ENCODE results near the gene PCSK6.

Gene PCSK6

DNA sequence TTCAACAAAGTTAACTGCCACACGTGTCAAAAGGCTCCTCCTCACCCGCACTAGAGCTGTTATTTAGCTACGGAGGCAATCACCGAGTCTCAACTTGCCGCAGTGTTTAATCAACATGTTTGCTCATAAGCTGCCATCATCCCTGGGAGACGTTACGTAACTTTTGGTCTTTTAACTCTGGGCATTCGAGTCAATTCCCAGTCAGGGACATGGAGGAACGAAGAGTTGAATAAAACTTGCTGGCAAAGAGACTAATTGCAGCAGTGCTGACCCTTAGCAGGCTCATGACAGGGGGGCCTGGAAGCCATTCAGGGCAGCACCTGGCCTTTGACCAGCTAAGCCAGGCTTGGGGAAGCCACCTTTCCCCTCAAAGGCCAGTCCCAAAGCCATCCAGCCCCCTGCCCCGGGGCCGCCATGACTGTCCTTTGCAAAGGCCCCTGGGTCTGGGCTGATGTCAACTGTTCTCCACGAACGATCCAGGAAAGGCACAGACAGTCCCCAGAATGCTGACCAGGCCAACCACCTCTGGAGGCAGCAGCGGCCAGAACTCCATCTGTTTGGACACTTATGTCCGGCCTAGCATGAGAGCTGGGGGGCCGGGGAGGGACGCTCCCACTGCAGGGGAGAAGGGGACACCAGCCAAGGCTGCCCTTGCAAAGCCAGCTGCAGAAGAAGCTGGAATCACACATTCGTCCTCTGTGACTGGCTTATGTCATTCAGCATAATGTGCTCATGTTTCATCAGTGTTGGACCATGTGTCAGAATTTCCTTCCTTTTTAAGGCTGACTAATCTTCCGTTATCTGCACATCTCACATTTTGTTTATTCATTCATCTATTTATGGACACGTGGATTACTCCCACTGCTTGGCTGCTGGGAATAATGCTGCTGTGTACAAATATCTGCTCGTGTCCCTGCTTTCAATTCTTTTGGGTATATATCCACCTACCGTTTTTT is 43.7 kb downstream of the PCSK6 start:
- no peak for DNase-seq (ENCODE audit: low read depth)

DNA sequence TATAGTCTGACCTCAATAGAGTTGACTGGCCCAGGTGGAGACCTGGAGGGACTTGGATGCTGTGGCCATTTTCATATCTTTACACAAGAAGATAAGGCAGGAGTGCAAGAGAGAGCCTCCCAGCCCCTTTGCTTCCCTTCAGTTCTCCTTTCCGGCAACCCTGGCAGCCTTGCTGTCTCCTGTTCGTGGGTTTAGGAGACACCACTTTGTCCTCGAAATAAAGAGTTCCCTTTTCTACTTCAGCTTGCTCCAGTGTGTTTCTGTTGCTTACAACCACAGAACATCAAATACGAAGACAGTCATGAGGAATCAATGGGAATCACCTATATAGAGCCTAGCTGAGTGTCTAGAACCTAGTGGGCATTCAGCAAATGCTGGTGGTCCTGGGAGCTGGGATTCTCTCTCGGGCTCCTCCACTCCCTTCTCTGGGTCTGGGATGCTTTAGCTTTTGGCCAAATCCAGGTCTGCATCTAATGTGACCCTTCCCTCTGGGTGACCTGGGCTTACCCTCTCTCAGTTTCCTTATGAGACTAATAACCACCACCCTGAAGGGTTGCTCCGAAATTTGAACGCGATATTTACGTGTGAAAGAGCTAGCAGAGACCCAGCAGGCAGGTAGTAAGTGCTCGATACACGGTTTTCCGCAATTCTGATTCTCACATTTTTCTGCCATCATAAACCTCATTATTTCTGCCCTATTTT is 44.5 kb downstream of the PCSK6 start:
- DNase-seq (ENCODE audit: low read depth), result no peak

- DNase-seq (ENCODE audit: low read depth), result no peak
These were observed 45.5 kb downstream of the PCSK6 start for GRCh38 chr15:101444015-101444414.

- DNase-seq (ENCODE audit: low read depth), result no peak
These were observed 47.2 kb downstream of the PCSK6 start for GRCh38 chr15:101442272-101442671.

GRCh38 chr15:101441696-101442095 is 47.8 kb downstream of the PCSK6 start:
- no peak for DNase-seq (ENCODE audit: low read depth)

DNA sequence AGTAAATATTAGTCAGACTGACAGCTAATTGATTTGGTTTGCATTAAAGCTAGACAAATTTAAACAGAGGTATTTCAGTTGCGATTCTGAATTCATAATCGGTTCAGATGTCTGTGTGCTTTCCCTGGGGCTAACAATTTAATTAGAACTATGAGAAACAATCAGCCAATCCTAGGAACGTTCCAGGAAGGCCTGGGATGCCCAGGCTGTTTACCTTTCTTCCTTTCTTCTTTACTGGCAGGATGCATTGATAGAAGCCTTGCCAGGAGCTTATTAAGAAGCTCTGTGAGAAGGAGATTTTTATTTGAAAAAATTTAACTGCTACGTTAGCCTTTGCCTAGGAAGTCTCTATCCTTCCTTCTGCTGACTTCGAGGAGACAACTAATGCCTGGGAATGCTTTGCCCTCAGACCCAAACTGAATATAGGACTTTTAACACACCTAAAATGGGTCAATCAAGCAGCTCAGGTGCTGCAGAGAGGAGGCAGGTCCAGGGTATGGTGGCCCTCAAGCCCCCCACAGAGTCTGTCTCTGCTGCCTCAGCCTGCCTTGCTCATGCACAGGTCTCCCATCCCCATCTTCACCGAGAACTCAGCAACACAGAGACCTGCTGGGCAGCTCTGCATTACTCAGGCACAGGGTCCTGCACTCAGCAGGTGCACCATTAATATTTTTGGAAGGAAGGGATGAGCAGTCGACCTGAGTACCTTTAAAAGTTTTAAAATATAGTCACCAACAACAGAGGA is 48.5 kb downstream of the PCSK6 start:
- no peak for DNase-seq (ENCODE audit: low read depth)

- no peak for DNase-seq (ENCODE audit: low read depth)
These were observed 49.6 kb downstream of the PCSK6 start for GRCh38 chr15:101439920-101440319.

DNA sequence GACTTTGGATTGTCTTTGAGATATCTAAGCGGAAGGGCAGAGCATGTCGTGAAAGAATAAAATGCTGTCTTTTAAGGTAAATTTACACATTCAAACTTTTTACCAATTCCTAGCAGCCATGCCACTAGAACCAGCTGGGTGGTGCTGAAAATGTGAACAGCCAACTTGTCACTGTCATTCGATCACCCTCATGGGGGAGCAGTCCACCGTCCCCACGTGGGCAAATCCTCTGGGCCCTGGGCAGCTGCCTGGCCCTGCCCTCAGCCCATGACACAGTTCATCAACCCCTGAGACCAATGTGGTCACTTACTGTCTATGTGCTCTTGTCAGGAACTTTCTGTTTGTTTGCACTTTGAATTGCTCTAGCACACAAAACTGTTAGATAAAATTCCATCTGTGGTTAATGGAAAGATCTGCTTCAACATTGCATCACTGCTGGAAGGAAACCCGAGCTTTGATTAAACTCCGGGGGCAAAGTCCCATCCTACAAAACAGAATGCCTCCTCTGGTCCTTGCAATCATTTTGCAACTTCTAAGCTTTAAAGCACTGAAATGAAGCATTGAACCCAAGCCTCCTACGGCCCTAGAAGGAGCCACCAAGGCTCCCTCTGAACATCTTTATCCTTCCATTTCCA is 50.1 kb downstream of the PCSK6 start:
- DNase-seq (ENCODE audit: low read depth), result no peak

DNA sequence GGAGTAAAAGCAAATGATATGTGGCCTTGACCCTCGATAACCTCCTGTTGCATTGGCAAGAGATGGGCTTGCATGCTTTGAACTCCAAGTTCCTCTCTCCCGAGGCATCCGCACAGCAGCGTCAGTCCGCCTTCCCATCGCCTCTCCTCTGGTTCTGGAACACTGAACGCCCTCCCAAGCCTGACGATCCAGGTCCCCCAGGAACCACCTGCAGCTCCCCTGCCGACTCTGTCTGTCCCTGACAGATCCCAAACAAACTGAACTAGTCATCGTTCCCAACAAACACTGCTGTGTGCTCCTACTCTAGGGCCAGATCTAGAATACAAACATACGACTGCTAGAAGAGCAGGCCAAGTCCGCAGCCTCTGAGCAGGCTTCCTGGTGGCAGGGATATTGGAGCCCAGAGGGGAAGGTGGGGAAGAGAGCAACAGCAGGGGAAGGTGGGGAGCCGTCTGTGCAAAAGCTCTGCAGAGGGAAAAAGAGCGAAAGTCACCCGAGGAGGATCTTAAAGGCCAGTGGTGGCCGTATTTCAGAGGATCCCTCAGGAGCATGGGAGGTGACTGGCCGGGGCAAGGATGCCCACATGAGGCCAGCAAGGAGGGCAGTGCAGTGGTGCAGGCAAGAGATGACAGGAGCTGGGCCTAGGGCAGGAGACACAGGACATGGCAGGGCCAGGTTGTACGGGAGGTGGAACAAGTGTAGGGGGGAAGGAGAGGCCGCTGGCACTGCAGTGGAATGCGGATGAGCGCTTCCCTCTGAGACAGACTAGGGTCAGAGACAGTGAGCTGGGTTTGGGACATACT is 50.8 kb downstream of the PCSK6 start:
- DNase-seq (ENCODE audit: low read depth), result no peak

- no peak for DNase-seq (ENCODE audit: low read depth)
These were observed 51.7 kb downstream of the PCSK6 start for GRCh38 chr15:101437618-101438481.

- no peak for DNase-seq (ENCODE audit: low read depth)
These were observed 52.3 kb downstream of the PCSK6 start for GRCh38 chr15:101437209-101437608.

DNA sequence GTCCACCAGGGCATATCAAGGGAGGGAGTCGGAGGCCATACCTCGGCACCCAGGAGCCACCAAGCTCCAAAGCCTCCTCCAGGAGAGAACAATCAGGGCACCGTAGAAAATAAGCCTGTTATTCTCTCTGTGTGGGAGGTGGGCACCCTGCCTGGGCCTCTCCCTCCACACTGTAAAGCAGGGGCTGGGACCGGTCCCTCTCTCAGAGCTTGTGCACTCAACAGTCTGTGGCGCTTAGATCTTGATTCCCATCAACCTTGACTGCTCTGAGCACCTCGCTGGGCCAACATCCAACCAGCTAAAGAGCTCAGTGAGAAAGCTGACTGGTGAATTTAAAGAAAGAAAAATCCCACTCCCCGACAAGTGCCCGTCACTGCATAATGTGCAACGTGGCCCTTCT is 53.0 kb downstream of the PCSK6 start:
- no peak for DNase-seq (ENCODE audit: low read depth)

DNA sequence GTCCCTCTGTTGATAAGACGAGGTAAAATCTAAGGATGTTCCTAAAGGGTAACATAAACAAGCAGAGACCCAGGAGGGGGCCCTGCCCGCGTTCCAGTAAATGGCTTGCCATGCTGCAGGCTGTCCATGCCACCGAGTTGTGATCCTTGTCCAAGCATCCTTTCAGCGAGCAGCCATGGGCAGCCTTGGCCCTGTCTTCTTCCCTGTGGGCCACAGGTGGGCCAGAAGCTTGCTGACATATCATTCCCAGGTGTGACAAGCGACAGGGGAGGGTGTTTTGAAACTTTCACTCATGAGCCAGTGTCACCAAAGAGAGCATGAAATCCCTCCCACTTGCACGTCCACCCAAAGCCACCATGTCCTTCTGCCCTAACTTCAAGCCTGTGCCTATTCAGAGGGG is 53.7 kb downstream of the PCSK6 start:
- no peak for DNase-seq (ENCODE audit: low read depth)

DNA sequence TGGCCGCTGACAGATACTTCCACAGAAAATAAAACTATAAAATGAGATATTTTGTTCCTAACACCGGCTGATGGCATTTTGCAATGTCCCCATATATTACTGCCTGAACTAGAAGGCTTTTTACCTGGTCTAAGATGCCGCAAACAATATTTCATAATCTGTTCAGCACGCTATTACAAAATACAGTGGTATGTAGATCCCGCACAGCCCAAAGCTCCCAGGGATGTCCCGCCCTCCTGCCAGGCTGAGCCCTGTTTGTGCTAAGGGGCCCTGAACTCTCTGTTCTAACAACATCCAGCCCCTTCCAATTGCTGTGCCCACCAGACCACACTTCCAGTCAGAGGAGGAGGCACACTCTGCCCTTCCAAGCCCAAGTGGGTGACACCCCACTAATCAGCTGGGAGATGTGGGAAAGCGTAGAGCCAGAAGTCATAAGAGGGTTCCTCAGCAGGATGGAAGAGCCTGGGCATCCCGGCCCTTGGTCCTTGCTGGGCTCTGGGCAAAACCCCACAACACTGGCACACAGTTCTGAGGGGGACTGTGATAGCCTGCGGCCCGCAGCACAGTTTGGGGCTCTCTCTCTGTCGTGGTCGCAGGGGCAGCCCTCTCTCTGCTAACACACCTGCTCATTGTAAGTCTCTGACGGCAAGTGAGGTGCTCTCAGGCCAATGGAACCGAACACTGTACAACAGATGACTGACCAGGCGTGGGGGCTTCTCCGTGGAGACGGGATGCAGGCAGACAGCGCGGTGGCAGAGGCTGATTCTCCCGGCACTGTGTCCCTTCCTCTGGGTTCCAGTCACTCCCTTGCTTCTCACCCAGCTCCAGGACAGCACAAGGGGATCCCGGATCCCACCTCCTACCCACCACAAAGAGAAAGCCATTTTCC is 55.2 kb downstream of the PCSK6 start:
- no peak for DNase-seq (ENCODE audit: low read depth)

DNA sequence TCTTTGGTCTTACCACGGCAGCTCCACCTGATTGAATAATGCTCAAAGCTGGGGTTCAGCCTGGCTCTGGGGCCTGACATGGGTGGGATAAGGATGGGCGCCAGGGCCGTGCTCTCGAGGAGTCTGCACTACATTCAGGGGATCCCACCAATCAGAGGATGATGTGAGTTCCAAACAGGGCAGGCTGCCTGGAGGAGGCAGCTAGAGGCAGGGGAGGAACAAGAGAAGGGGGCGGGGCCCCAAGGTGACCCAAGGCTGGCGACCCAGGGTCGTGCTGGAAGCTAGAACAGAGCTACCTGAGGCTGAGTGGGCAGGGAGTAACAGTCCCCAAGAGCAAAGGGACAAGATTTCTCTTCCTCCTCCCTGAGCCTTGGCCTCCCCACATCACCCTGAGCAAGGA is 56.1 kb downstream of the PCSK6 start:
- no peak for DNase-seq (ENCODE audit: low read depth)

DNA sequence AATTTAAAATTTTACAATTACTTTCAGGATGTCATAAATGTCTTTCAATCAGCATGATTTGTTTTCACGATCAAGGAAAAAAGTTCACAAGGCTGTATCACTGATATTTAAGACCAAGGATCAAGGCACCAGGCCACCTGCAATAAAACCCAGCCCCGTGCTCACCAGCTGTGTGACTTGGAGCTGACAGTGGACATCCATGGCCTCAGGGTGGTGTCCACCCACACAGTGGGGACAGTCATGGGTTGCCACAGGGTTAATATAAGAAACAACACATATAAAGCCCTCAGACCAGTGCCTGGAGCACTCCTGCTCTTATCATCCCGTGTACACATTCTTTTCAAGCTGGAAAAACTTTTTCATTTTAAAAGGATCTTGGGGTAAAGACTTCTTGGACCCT is 56.5 kb downstream of the PCSK6 start:
- DNase-seq (ENCODE audit: low read depth), result no peak

GRCh38 chr15:101431748-101432147 is 57.8 kb downstream of the PCSK6 start:
- DNase-seq (ENCODE audit: low read depth), result no peak

GRCh38 chr15:101431301-101431700 is 58.2 kb downstream of the PCSK6 start:
- no peak for DNase-seq (ENCODE audit: low read depth)

DNA sequence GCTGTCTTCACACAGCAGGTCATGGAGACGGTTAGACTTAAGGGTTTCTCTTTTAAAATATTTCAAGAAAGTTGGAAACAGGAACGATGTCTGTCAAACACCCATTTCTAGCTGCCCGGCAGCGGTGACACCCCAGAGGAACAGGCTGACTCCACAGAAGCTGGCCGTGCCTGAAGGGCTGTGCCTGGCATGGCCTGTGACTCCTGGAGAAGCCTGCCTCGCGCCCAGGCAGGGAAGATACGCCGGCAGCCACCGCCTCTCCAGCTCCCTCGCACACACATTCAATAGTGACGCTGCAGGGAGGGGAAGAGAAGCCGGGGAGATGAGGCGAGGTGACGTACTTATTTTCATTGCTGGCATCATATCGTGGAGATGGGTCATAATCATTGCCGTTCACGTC is 59.9 kb downstream of the PCSK6 start:
- DNase-seq (ENCODE audit: low read depth), result no peak

Data from stimulated activated CD8-positive, alpha-beta memory T cell treated with anti-CD3 and anti-CD28 coated beads, Interleukin-4, amount 100 ng/mL, for 24 hours (primary cell).